HepG2 (cell line): ENCODE data around the gene PRR14. TPM values are rescaled to one million over a fixed set of nuclear protein-coding genes. Genes with fewer than 3 reads are reported as not detected.

Source experiments
- KDM2A ChIP-seq: sonication (generic); formaldehyde crosslinking; IDR thresholded peaks from 2 replicates; pipeline ENCODE4 v1.4.0; 2020; ENCODE audit warnings: low read depth, missing genetic modification reagents, borderline replicate concordance
- PRDM10 ChIP-seq: sonication (generic); formaldehyde crosslinking; IDR thresholded peaks from 2 replicates; pipeline ENCODE4 v1.4.0; 2020; ENCODE audit warnings: low read depth, missing genetic modification reagents
- REL ChIP-seq: sonication (generic); formaldehyde crosslinking; conservative IDR thresholded peaks from 2 replicates; pipeline ENCODE4 v1.8.0; 2022; ENCODE audit warnings: mild to moderate bottlenecking, missing genetic modification reagents, moderate library complexity
- SIN3A ChIP-seq: IDR thresholded peaks from 2 replicates; pipeline ENCODE4 v1.6.1; 2011; ENCODE audit warnings: low read depth, mild to moderate bottlenecking, control low read depth, low read length, borderline replicate concordance
- UBTF ChIP-seq: sonication (generic); formaldehyde crosslinking; IDR thresholded peaks from 2 replicates; pipeline ENCODE4 v1.4.0; 2020; ENCODE audit warnings: mild to moderate bottlenecking, missing genetic modification reagents
- ZNF350 ChIP-seq: sonication (generic); formaldehyde crosslinking; IDR thresholded peaks from 2 replicates; pipeline ENCODE4 v1.4.0; 2020; ENCODE audit warnings: mild to moderate bottlenecking, low read depth, missing genetic modification reagents, borderline replicate concordance
- ZNF563 ChIP-seq: sonication (generic); formaldehyde crosslinking; IDR thresholded peaks from 2 replicates; pipeline ENCODE4 v1.8.0; 2022; ENCODE audit warnings: mild to moderate bottlenecking, moderate library complexity, missing genetic modification reagents
- ZNF572 ChIP-seq: sonication (generic); formaldehyde crosslinking; IDR thresholded peaks from 2 replicates; pipeline ENCODE4 v1.5.1; 2020; ENCODE audit warnings: mild to moderate bottlenecking, missing genetic modification reagents
- ZNF574 ChIP-seq: sonication (generic); formaldehyde crosslinking; IDR thresholded peaks from 2 replicates; pipeline ENCODE4 v1.4.0; 2020; ENCODE audit warnings: missing genetic modification reagents
- ZNF687 ChIP-seq: sonication (generic); formaldehyde crosslinking; IDR thresholded peaks from 2 replicates; pipeline ENCODE4 v1.5.1; 2020; ENCODE audit warnings: mild to moderate bottlenecking, missing genetic modification reagents, moderate library complexity
- ZNF850 ChIP-seq: sonication (generic); formaldehyde crosslinking; conservative IDR thresholded peaks from 2 replicates; pipeline ENCODE4 v1.9.0; 2021; ENCODE audit warnings: mild to moderate bottlenecking, missing genetic modification reagents
- polyA plus RNA-seq, 8 experiments: library from polyadenylated mRNA; depleted of rRNA in 3 of 8; stranded (reverse) in 7 of 8; unstranded in 1 of 8; fragments of >200 nt; fragmentation: Illumina TruSeq in 4 of 8; extraction: Trizol in 4 of 8; gene quantifications; 2 replicates each; pipeline versions ENCODE4 v1.2.1 to v1.2.3, GENCODE V29; 2011 to 2016; ENCODE audit warnings: low read depth in 4 of 8, missing spikeins in 1 of 8, mixed read lengths in 1 of 8; ENCODE audit not compliant: insufficient read depth in 1 of 8
- total RNA-seq, 5 experiments: library from RNA; depleted of rRNA; stranded (reverse); fragments of >200 nt; fragmentation: Illumina TruSeq; extraction: Trizol; gene quantifications; 2 replicates each; pipeline ENCODE4 v1.2.3, GENCODE V29; 2016; ENCODE audit warnings: low read depth in 1 of 5

Gene PRR14
- total and polyA plus RNA-seq, 2 of the 13 experiments (the other 11 are each of a cell fraction or from before 2014, with no cell fraction given): 8.4 to 11.0 TPM

- TF ChIP-seq ZNF574 (peak; percentile 52; the same call in 1 of the 2 replicates), ZNF563 (CRISPR knock-in tag) (0 out of 2 replicates have a peak, but pooled peaks have one; percentile 42), ZNF572 (CRISPR knock-in tag) (peak; percentile 92; the same call in 1 of the 2 replicates), ZNF850 (CRISPR knock-in tag) (no peak), ZNF687 (CRISPR knock-in tag) (peak; percentile 71), KDM2A (CRISPR knock-in tag) (peak; percentile 64), UBTF (CRISPR knock-in tag) (peak; percentile 58; the same call in 1 of the 2 replicates), REL (no peak; the same call in 1 of the 2 replicates), PRDM10 (no peak), SIN3A (no peak), ZNF350 (peak; percentile 59; the same call in 1 of the 2 replicates)
Measured at GRCh38 chr16:30615358-30616091, 35.2 kb upstream of the PRR14 start (continued).
